GM12875 (cell line): ENCODE data around the gene POU2AF1.
A peak's percentile ranks its signal among the peaks of the same experiment; 100 is the strongest.

Source experiments
- H3K4me3 ChIP-seq: one replicate; pipeline ENCODE4 v1.5.1; 2011; ENCODE audit warnings: low read depth, low read length, control low read depth
- TF ChIP-seq, protein P1 (sequence below): IDR thresholded peaks from 2 replicates; pipeline ENCODE4 v1.5.1; 2011; ENCODE audit warnings: low read depth, mild to moderate bottlenecking, control low read depth, inconsistent platforms, low read length, moderate library complexity, borderline replicate concordance; ENCODE audit not compliant: insufficient read depth

POU2AF1 gene, protein sequence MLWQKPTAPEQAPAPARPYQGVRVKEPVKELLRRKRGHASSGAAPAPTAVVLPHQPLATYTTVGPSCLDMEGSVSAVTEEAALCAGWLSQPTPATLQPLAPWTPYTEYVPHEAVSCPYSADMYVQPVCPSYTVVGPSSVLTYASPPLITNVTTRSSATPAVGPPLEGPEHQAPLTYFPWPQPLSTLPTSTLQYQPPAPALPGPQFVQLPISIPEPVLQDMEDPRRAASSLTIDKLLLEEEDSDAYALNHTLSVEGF

DNA sequence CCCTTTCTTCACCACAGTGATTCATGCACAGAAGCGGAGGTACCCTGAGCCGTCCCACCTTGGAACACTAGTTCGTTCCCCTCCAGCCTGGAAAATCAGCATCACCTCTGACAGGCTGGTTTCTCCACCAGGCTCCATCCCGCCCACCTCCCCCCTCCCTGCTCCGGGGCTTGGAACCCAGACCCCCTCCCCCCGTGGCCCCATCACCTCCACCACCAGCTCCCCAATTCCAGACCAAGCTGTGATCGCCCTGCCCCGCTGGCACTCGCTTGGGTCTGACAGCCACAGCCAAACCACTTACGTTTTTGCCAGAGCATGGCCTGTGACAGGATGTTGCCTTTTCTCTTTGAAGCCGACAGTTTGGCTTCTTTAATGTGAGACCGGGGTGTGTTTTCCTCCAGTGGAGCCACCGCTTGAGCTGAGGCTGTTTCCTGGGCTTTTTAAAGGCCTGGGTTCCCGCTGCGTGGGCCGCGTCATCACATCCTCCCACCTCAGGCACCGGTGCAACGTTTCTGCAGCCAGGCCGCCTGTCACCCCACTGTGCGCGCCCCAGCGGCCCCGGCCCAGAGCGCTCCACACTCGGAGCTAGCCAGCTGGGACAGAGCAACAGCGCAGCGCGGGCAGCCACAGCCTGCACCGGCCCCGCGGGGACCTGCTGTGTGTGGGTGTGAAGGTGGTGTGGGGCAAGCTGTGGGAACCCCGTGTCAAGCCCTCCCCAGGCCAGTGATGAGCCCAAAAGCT is at the start of gene POU2AF1:
Gene POU2AF1 (minus strand): TSS at position 415 of the 741 bp plus-strand sequence. CDS start 98 bp downstream, at position 317.
- TF ChIP-seq, protein P1, sequence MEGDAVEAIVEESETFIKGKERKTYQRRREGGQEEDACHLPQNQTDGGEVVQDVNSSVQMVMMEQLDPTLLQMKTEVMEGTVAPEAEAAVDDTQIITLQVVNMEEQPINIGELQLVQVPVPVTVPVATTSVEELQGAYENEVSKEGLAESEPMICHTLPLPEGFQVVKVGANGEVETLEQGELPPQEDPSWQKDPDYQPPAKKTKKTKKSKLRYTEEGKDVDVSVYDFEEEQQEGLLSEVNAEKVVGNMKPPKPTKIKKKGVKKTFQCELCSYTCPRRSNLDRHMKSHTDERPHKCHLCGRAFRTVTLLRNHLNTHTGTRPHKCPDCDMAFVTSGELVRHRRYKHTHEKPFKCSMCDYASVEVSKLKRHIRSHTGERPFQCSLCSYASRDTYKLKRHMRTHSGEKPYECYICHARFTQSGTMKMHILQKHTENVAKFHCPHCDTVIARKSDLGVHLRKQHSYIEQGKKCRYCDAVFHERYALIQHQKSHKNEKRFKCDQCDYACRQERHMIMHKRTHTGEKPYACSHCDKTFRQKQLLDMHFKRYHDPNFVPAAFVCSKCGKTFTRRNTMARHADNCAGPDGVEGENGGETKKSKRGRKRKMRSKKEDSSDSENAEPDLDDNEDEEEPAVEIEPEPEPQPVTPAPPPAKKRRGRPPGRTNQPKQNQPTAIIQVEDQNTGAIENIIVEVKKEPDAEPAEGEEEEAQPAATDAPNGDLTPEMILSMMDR: no peak
- peak within 1 kb of the TSS; percentile 76 for H3K4me3 ChIP-seq

DNA sequence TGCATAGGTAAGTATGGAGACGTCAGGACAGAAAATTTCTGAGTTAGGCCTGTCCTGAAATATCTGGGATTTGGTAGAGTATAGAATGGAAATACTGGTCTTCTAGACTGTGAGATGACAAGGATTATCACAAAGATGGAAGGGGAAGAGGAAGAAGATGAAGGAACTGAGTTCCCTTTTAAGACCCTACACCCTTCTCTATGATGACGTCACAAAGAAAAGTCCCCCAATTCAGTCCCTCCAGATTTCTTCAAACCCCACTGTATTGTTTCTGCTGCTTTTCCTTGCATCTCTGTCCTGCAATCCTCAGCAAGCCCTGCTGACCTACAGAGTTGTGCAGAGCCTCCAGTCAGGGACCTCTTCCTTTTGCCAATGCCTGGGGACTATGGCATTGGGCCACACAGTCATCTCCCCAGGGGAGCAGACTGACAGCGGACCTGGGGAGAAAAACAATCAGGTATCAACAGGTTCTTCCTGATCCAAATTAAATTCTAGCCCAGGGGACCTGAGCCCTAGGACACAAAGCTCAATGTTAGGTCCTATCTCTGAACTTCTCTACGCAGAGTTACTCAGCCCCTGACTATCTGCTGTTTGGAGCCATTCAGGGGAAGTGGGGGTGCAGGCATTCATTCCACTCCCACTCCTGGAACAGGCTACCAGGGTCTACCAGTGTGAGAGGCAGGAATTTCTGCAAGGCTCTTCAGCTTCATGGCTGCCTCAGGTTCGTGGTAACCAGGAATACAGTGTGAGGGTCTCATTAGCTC is 49.2 kb upstream of the POU2AF1 start:
- TF ChIP-seq, protein P1: no peak
- H3K4me3 ChIP-seq: no peak overlapping the region

DNA sequence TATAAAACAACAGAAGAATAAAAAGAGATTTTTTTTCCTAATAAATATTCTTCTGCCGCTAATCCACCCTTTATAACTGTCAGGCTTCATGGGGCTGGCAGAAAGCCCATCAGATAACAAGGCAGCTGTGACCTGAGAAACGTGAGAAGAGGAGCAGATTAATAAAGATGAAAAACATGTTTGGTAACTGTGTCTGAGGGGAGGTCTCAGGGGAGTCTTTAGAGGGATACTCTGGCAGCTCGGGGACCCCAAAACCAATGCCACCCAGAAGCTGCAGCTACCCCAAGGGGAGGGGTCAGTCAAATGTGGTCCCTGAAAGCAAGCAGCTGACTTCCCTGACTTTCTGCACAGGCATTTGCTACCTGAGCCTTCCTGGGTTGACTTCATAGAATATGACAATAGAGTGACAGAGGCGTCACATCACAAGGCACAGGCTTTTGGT is 48.4 kb upstream of the POU2AF1 start:
- no peak overlapping the region for H3K4me3 ChIP-seq
- TF ChIP-seq, protein P1: no peak

DNA sequence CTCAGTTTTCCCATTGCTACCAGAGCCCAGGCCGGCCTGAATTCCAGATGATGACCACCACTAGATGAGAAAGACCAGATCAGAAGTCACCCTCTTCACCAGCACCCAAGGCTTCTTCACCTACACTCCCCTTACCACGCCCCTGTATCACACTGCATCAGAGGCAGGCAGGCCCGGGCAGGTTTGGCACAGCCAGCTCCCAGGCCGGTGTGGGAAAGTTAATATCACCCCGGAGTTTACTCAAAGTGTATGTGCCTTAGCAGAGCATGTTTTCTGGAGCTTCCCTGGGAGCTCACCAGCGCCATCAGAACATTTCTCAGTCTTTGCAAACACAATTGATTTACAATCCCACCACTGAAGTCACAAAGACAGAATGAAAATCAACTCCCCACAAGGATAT is 47.5 kb upstream of the POU2AF1 start:
- TF ChIP-seq, protein P1: no peak
- H3K4me3 ChIP-seq: no peak overlapping the region

DNA sequence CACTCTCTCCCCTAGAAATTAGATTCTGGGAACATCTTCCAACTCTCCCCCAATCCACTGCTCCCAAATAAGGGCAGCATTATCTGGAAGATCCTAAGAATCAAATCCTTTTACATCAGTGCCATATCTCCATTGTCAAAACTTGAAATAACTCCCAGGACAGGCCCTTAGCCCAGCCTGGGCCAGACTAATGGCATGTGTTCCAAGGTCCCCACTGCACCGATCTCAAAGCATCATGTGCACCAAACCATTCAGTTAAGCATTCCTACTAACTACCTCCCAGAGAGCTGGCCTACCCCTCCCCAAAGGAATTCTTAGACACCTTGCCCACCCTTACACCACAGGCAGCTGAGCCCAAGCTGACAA is 44.2 kb upstream of the POU2AF1 start:
- TF ChIP-seq, protein P1: no peak
- no peak overlapping the region for H3K4me3 ChIP-seq

DNA sequence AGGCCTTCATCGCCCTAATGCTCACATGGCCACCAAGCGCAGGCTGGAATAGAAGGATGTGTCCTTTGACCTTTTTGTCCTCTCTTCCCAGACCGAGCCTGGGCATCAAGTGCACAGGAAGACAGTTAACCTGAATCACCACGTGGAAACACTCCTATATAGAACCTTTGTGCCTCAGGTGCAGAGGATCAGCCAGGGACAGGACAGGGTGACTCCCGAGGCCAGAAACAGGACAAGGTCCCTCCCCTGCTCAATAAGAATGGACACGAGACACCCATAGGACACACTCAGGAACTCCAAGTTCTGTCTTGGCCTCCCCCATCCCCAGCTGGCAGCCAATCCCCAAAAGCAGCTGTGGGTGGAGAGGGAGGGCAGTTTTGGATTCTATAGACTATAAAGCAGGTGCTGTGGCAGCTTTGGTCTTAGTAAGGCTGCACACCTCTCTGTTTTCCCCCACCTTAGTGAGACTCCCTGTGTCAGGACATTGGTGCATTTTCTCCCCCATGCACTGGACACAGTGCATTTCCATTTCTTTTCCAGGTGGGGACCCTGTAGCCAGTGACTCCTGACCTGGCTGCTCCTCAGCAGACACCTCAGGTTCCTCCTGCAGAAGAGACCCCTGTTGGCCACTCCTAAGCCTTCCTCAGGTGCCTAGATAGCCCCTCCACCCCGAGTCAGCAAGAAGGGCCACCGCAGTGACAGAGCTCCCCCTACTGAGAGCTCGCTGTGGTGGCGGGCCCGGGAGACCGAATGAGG is 43.6 kb upstream of the POU2AF1 start:
- TF ChIP-seq, protein P1: peak; percentile 94
- no peak overlapping the region for H3K4me3 ChIP-seq
